Skin epidermis (tissue), 12 donors: ENCODE data around the gene ISCA2.
A peak's percentile ranks its signal among the peaks of the same experiment; 100 is the strongest.

Source experiments
- H3K27ac ChIP-seq, 21 experiments: fragments of 200-600 bp; sonication (generic) in 11 of 21; one replicate each; pipeline ENCODE4 v1.5.0; 2020; ENCODE audit warnings: mild to moderate bottlenecking in 3 of 21, inconsistent platforms in 2 of 21, moderate library complexity in 2 of 21
- H3K4me3 ChIP-seq, 7 experiments: fragments of 200-600 bp; sonication (generic) in 2 of 7; one replicate each; pipeline ENCODE4 v1.5.0; 2020; ENCODE audit warnings: inconsistent platforms in 2 of 7, mild to moderate bottlenecking in 2 of 7, moderate library complexity in 1 of 7

Gene ISCA2

GRCh38 chr14:74504874-74505720 lies 11.5 kb downstream of the ISCA2 start:
- H3K27ac ChIP-seq = no peak overlapping the region
- H3K4me3 ChIP-seq = no peak overlapping the region

GRCh38 chr14:74505831-74506230 lies 12.3 kb downstream of the ISCA2 start:
- Histone ChIP-seq H3K27ac (no peak overlapping the region), H3K4me3 (no peak overlapping the region)

GRCh38 chr14:74506411-74506851 lies 12.9 kb downstream of the ISCA2 start:
- Histone ChIP-seq H3K27ac (no peak overlapping the region), H3K4me3 (no peak overlapping the region)

- Histone ChIP-seq H3K4me3 (no peak overlapping the region), H3K27ac (no peak overlapping the region)
Observed at GRCh38 chr14:74507085-74507484, 13.5 kb downstream of the ISCA2 start.

- Histone ChIP-seq H3K27ac (no peak overlapping the region), H3K4me3 (no peak overlapping the region)
Observed at GRCh38 chr14:74507840-74508239, 14.3 kb downstream of the ISCA2 start.

GRCh38 chr14:74508292-74508731 lies 14.7 kb downstream of the ISCA2 start:
- H3K4me3 ChIP-seq = no peak overlapping the region
- no peak overlapping the region for H3K27ac ChIP-seq

GRCh38 chr14:74508844-74509428 lies 15.4 kb downstream of the ISCA2 start:
- H3K4me3 ChIP-seq = no peak overlapping the region
- no peak overlapping the region for H3K27ac ChIP-seq

GRCh38 chr14:74509587-74510222 lies 16.1 kb downstream of the ISCA2 start:
- Histone ChIP-seq H3K4me3 (no peak overlapping the region), H3K27ac (no peak overlapping the region)

GRCh38 chr14:74510223-74510931 lies 16.8 kb downstream of the ISCA2 start:
- Histone ChIP-seq H3K27ac (no peak overlapping the region), H3K4me3 (no peak overlapping the region)

- Histone ChIP-seq H3K4me3 (no peak overlapping the region), H3K27ac (no peak overlapping the region)
Observed at GRCh38 chr14:74510959-74511409, 17.4 kb downstream of the ISCA2 start.

GRCh38 chr14:74511966-74512830 lies 18.6 kb downstream of the ISCA2 start:
- Histone ChIP-seq H3K4me3 (no peak overlapping the region), H3K27ac (peak overlapping the region in 1 of 21 experiments; percentile 23)

GRCh38 chr14:74514471-74514941 lies 20.9 kb downstream of the ISCA2 start:
- no peak overlapping the region for H3K4me3 ChIP-seq
- H3K27ac ChIP-seq = peak overlapping the region in 8 of 21 experiments; percentile 3 to 66 (median 30)

- Histone ChIP-seq H3K27ac (no peak overlapping the region), H3K4me3 (no peak overlapping the region)
Observed at GRCh38 chr14:74515891-74516412, 22.4 kb downstream of the ISCA2 start.

- Histone ChIP-seq H3K4me3 (no peak overlapping the region), H3K27ac (no peak overlapping the region)
Observed at GRCh38 chr14:74516451-74517160, 23.0 kb downstream of the ISCA2 start.

- Histone ChIP-seq H3K27ac (no peak overlapping the region), H3K4me3 (no peak overlapping the region)
Observed at GRCh38 chr14:74517731-74518130, 24.2 kb downstream of the ISCA2 start.

GRCh38 chr14:74518221-74518620 lies 24.7 kb downstream of the ISCA2 start:
- H3K27ac ChIP-seq = no peak overlapping the region

GRCh38 chr14:74519316-74520074 lies 25.9 kb downstream of the ISCA2 start:
- H3K4me3 ChIP-seq = no peak overlapping the region
- H3K27ac ChIP-seq = no peak overlapping the region

More at GRCh38 chr14:74518221-74518620, 24.7 kb downstream of the ISCA2 start:
- H3K4me3 ChIP-seq = no peak overlapping the region
